Measurements from ENCODE around the gene PRICKLE3.

DNA sequence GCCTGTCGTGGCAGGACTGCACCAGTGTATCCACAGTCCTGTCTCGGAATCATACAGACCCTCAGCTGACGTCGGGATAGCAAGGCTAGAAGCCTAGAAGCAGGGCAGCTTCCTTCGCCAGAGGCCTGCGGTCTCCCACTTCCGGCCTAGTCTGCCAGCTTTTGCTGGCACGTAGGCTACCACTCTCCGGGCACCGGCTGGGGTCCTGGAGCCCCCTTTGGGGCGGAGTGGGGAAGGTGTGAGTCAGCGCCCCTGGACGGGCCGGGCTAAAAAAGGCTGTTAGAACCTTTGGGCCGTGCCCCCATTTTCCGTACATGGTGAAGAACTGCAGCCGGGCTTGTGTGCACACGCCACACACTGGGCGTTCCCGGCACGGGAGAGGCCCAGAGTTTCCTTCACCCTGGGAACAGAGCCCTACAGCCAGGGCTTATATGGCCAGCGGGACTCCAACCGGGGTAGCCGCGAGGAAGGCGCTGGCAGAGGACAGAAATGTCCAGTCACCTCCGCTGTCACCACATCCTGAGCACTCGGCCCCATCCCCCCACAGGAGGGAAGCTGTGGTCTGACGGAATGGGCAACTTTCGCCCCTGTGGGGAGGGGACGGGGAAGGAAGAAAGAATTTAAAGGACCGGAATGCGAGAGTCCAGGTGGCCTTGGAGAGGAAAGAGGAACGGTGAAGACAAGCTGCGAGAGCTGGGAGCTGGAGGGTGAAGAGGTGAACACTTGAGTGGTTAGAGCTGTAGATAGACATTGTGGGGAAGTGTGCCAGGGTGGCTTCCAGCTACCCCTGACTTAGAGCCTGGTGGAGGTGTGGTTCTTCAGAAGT is 19.0 kb downstream of the PRICKLE3 start:
- TF ChIP-seq POLR2A (IDR thresholded peaks at IDR 0.05), result no peak
- TF ChIP-seq, protein P1, sequence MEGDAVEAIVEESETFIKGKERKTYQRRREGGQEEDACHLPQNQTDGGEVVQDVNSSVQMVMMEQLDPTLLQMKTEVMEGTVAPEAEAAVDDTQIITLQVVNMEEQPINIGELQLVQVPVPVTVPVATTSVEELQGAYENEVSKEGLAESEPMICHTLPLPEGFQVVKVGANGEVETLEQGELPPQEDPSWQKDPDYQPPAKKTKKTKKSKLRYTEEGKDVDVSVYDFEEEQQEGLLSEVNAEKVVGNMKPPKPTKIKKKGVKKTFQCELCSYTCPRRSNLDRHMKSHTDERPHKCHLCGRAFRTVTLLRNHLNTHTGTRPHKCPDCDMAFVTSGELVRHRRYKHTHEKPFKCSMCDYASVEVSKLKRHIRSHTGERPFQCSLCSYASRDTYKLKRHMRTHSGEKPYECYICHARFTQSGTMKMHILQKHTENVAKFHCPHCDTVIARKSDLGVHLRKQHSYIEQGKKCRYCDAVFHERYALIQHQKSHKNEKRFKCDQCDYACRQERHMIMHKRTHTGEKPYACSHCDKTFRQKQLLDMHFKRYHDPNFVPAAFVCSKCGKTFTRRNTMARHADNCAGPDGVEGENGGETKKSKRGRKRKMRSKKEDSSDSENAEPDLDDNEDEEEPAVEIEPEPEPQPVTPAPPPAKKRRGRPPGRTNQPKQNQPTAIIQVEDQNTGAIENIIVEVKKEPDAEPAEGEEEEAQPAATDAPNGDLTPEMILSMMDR (IDR thresholded peaks at IDR 0.05), result no peak
